GM23338 (cell line): Measurements from ENCODE around the gene TMC1. TPM values are rescaled to one million over a fixed set of nuclear protein-coding genes. Genes with fewer than 3 reads are reported as not detected.

Experiments
- ATAC-seq: fragments of 200-7000 bp; cut with Tn5 transposase; 3 replicates; pipeline ENCODE4 v1.9.1; 2020
- DNase-seq: peaks from one replicate; pipeline ENCODE4 v3.0.0-alpha.2; 2015; ENCODE audit warnings: low spot score
- H2AFZ ChIP-seq: fragments of 200-600 bp; sonication (generic); 2 replicates; pipeline ENCODE4 v1.8.0; 2016; ENCODE audit warnings: antibody characterized with exemption, mild to moderate bottlenecking, moderate library complexity
- H3F3A ChIP-seq: fragments of 200-600 bp; sonication (generic); replicated peaks from 2 replicates; pipeline ENCODE4 v1.8.0; 2017; ENCODE audit warnings: antibody characterized with exemption, mixed run types, low read depth
- H3K27ac ChIP-seq: fragments of 200-600 bp; sonication (generic); 2 replicates; pipeline ENCODE4 v1.6.1; 2016; ENCODE audit warnings: low read depth
- H3K27me3 ChIP-seq: fragments of 200-600 bp; sonication (generic); 2 replicates; pipeline ENCODE4 v1.8.0; 2016; ENCODE audit warnings: mild to moderate bottlenecking, mixed run types, moderate library complexity; ENCODE audit not compliant: insufficient read depth
- H3K36me3 ChIP-seq: fragments of 200-600 bp; sonication (generic); 2 replicates; pipeline ENCODE4 v1.8.0; 2016; ENCODE audit warnings: mild to moderate bottlenecking; ENCODE audit not compliant: insufficient read depth
- H3K4me1 ChIP-seq: fragments of 200-600 bp; sonication (generic); 2 replicates; pipeline ENCODE4 v1.8.0; 2016; ENCODE audit warnings: mild to moderate bottlenecking, moderate library complexity; ENCODE audit not compliant: insufficient read depth
- H3K4me2 ChIP-seq: fragments of 200-600 bp; sonication (generic); 2 replicates; pipeline ENCODE4 v1.7.1; 2017; ENCODE audit warnings: mixed run types
- H3K4me3 ChIP-seq: fragments of 200-600 bp; sonication (generic); 2 replicates; pipeline ENCODE4 v1.6.1; 2016; ENCODE audit warnings: mixed run types
- H3K79me2 ChIP-seq: fragments of 200-600 bp; sonication (generic); replicated peaks from 2 replicates; pipeline ENCODE4 v1.8.0; 2017; ENCODE audit warnings: mild to moderate bottlenecking; ENCODE audit not compliant: insufficient read depth
- H3K9me2 ChIP-seq: fragments of 200-600 bp; sonication (generic); 2 replicates; pipeline ENCODE4 v1.8.0; 2017; ENCODE audit not compliant: insufficient read depth
- H4K20me1 ChIP-seq: fragments of 200-600 bp; sonication (generic); replicated peaks from 2 replicates; pipeline ENCODE4 v1.8.0; 2017; ENCODE audit warnings: mild to moderate bottlenecking; ENCODE audit not compliant: insufficient read depth
- H3K27ac Mint-ChIP-seq: 2 replicates; pipeline ENCODE4 v1.8.0; 2020; ENCODE audit warnings: inconsistent platforms, mild to moderate bottlenecking, moderate library complexity, mixed read lengths
- H3K27me3 Mint-ChIP-seq: 3 replicates; pipeline ENCODE4 v1.8.0; 2022; ENCODE audit warnings: low read depth, mild to moderate bottlenecking, moderate library complexity, mixed read lengths, inconsistent platforms; ENCODE audit not compliant: insufficient read depth, poor library complexity
- H3K36me3 Mint-ChIP-seq: 3 replicates; pipeline ENCODE4 v1.8.0; 2021; ENCODE audit warnings: low read depth, mild to moderate bottlenecking, inconsistent platforms, moderate library complexity, mixed read lengths
- H3K4me1 Mint-ChIP-seq: 3 replicates; pipeline ENCODE4 v1.8.0; 2020; ENCODE audit warnings: mild to moderate bottlenecking, inconsistent platforms, mixed read lengths
- H3K4me3 Mint-ChIP-seq: 3 replicates; pipeline ENCODE4 v1.8.0; 2021; ENCODE audit warnings: moderate library complexity, mild to moderate bottlenecking, inconsistent platforms, mixed read lengths
- H3K9me3 Mint-ChIP-seq: 3 replicates; pipeline ENCODE4 v1.8.0; 2020; ENCODE audit warnings: moderate library complexity, mild to moderate bottlenecking, inconsistent platforms, mixed read lengths
- CREB1 ChIP-seq: fragments of 250-450 bp; sonication (Bioruptor Pico); IDR thresholded peaks from 2 replicates; pipeline ENCODE4 v1.5.0; 2020; ENCODE audit warnings: low read depth, mild to moderate bottlenecking, moderate library complexity
- EZH2 ChIP-seq: fragments of 200-600 bp; sonication (generic); IDR thresholded peaks from one replicate; pipeline ENCODE4 v1.8.0; 2017; ENCODE audit warnings: antibody characterized with exemption, mild to moderate bottlenecking, low read depth; ENCODE audit not compliant: unreplicated experiment
- EZH2phosphoT487 ChIP-seq: fragments of 200-600 bp; sonication (generic); IDR thresholded peaks from one replicate; pipeline ENCODE4 v1.8.1; 2018; ENCODE audit warnings: antibody characterized with exemption; ENCODE audit not compliant: unreplicated experiment
- JUNB ChIP-seq: IDR thresholded peaks from one replicate; pipeline ENCODE4 v1.6.1; 2016; ENCODE audit warnings: antibody characterized with exemption; ENCODE audit not compliant: unreplicated experiment
- NANOG ChIP-seq: IDR thresholded peaks from 2 replicates; pipeline ENCODE4 v1.6.1; 2016; ENCODE audit warnings: antibody characterized with exemption, borderline replicate concordance
- POLR2AphosphoS5 ChIP-seq: IDR thresholded peaks from 2 replicates; pipeline ENCODE4 v1.6.1; 2016; ENCODE audit warnings: antibody characterized with exemption, low read depth
- STAT1 ChIP-seq: IDR thresholded peaks from one replicate; pipeline ENCODE4 v1.6.1; 2016; ENCODE audit warnings: antibody characterized with exemption; ENCODE audit not compliant: unreplicated experiment
- ZNF114 ChIP-seq: fragments of 250-450 bp; sonication (Bioruptor Pico); IDR thresholded peaks from 2 replicates; pipeline ENCODE4 v1.5.0; 2020; ENCODE audit warnings: mild to moderate bottlenecking, moderate library complexity
- ZNF331 ChIP-seq: fragments of 250-450 bp; sonication (Bioruptor Pico); IDR thresholded peaks from 2 replicates; pipeline ENCODE4 v1.5.0; 2020; ENCODE audit warnings: low read depth, mild to moderate bottlenecking, moderate library complexity
- polyA plus RNA-seq: library from polyadenylated mRNA; unstranded; fragments of >200 nt; fragmentation: Nextera tagmentation; extraction: Ambion mirVana; gene quantifications from 2 replicates; pipeline ENCODE4 v1.2.1, GENCODE V29; 2016
- total RNA-seq: library from RNA; depleted of rRNA; stranded (reverse); fragments of >200 nt; shearing (Covaris generic); gene quantifications from 2 replicates; pipeline ENCODE4 v1.2.3, GENCODE V29; 2014
- TF ChIP-seq, protein P1 (sequence below): IDR thresholded peaks from 2 replicates; pipeline ENCODE4 v1.6.1; 2016; ENCODE audit warnings: antibody characterized with exemption
- TF ChIP-seq, protein P2 (sequence below): fragments of 250-450 bp; sonication (Bioruptor Pico); IDR thresholded peaks from 2 replicates; pipeline ENCODE4 v1.5.0; 2020; ENCODE audit warnings: mild to moderate bottlenecking, moderate library complexity
- TF ChIP-seq, protein P3 (sequence below): IDR thresholded peaks from one replicate; pipeline ENCODE4 v1.6.1; 2018; ENCODE audit warnings: antibody characterized with exemption; ENCODE audit not compliant: unreplicated experiment
- TF ChIP-seq, protein P4 (sequence below), 2 experiments: fragments of 200-600 bp in 1 of 2; sonication (generic) in 1 of 2; conservative IDR thresholded peaks; 2 replicates each; pipeline versions ENCODE4 v1.5.1 to v1.6.1; 2016 to 2017; ENCODE audit warnings: antibody characterized with exemption in 2 of 2, low read depth in 2 of 2, mild to moderate bottlenecking in 2 of 2, moderate library complexity in 1 of 2

TMC1 gene
- total and polyA plus RNA-seq, 2 experiments from 2014 or later: 0.61 to 1.2 TPM

DNA sequence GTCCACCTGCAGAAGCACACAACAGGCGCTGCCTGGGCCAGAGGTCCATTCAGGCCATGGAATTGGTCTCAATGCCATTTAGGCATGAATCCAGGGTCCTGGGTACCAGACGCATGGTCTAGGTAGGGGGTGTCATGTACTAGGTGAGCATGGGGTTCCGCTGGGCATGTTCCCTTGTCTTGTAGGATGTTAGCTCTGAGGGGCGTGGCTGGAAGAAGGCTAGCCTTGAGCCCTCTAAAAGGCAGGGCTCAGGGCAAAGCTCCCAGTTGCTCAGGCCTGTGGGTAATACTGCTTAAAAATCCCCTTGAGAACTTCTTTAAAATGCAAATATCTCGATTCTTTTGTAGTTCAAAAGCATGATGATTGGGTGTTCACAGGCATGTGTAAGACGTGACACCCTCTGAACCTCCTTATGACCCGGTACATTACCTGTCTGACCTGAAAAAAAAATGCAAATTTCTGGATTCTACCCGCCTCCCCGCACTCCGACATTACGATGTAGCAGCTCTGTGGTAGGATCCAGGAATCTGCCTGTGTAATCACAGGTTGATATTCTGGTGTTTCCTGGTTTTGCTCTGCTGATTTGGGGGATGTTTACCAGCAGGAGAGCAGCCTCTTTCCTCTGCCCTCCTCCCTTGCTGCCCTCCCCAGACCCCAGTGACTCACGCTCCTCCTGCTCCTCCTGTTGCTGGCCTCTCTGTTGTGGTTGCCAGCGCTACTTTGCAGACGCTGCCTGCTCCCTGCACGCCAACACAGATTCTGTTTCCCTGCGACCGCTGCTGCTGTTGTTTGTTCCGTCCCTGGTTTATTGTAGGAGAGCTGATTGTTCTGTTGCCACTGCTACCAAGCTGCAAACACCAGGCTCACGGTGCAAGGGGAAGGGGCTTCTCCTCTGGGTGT, 5.7 kb downstream of the TMC1 start:
- ATAC-seq: peak; percentile 95
- peaks cover 4% of the 10 kb centered on the region; the same call in 1 of the 2 replicates for H3K9me2 ChIP-seq
- H3K27ac ChIP-seq: peak overlapping the region; percentile 81; the same call in 1 of the 2 replicates
- no peaks in the 10 kb centered on the region for H4K20me1 ChIP-seq
- no peaks in the 10 kb centered on the region for H3K36me3 ChIP-seq
- H3K27me3 ChIP-seq: no peaks in the 10 kb centered on the region
- H3K79me2 ChIP-seq: no peaks in the 10 kb centered on the region
- H3K4me3 ChIP-seq: peak overlapping the region; percentile 29; the same call in 1 of the 2 replicates
- Mint-ChIP-seq H3K27me3 (peaks cover 9% of the 10 kb centered on the region), H3K4me3 (peak overlapping the region; percentile 61), H3K4me1 (peaks cover 24% of the 10 kb centered on the region), H3K27ac (peak overlapping the region; percentile 86), H3K9me3 (peaks cover 16% of the 10 kb centered on the region; the same call in 2 of the 3 replicates), H3K36me3 (no peaks in the 10 kb centered on the region; the same call in 1 of the 3 replicates)
- H3K4me1 ChIP-seq: peaks cover 10% of the 10 kb centered on the region
- DNase-seq: peak; percentile 71
- peak overlapping the region; percentile 67 for H3K4me2 ChIP-seq
- H2AFZ ChIP-seq: peak overlapping the region; percentile 98
- H3F3A ChIP-seq: no peaks in the 10 kb centered on the region
- TF ChIP-seq, protein P1, sequence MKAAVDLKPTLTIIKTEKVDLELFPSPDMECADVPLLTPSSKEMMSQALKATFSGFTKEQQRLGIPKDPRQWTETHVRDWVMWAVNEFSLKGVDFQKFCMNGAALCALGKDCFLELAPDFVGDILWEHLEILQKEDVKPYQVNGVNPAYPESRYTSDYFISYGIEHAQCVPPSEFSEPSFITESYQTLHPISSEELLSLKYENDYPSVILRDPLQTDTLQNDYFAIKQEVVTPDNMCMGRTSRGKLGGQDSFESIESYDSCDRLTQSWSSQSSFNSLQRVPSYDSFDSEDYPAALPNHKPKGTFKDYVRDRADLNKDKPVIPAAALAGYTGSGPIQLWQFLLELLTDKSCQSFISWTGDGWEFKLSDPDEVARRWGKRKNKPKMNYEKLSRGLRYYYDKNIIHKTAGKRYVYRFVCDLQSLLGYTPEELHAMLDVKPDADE: no peak
- no peak for TF ChIP-seq NANOG
- TF ChIP-seq EZH2phosphoT487: no peak
- no peak for TF ChIP-seq ZNF114 (CRISPR knock-in tag)
- TF ChIP-seq, protein P2, sequence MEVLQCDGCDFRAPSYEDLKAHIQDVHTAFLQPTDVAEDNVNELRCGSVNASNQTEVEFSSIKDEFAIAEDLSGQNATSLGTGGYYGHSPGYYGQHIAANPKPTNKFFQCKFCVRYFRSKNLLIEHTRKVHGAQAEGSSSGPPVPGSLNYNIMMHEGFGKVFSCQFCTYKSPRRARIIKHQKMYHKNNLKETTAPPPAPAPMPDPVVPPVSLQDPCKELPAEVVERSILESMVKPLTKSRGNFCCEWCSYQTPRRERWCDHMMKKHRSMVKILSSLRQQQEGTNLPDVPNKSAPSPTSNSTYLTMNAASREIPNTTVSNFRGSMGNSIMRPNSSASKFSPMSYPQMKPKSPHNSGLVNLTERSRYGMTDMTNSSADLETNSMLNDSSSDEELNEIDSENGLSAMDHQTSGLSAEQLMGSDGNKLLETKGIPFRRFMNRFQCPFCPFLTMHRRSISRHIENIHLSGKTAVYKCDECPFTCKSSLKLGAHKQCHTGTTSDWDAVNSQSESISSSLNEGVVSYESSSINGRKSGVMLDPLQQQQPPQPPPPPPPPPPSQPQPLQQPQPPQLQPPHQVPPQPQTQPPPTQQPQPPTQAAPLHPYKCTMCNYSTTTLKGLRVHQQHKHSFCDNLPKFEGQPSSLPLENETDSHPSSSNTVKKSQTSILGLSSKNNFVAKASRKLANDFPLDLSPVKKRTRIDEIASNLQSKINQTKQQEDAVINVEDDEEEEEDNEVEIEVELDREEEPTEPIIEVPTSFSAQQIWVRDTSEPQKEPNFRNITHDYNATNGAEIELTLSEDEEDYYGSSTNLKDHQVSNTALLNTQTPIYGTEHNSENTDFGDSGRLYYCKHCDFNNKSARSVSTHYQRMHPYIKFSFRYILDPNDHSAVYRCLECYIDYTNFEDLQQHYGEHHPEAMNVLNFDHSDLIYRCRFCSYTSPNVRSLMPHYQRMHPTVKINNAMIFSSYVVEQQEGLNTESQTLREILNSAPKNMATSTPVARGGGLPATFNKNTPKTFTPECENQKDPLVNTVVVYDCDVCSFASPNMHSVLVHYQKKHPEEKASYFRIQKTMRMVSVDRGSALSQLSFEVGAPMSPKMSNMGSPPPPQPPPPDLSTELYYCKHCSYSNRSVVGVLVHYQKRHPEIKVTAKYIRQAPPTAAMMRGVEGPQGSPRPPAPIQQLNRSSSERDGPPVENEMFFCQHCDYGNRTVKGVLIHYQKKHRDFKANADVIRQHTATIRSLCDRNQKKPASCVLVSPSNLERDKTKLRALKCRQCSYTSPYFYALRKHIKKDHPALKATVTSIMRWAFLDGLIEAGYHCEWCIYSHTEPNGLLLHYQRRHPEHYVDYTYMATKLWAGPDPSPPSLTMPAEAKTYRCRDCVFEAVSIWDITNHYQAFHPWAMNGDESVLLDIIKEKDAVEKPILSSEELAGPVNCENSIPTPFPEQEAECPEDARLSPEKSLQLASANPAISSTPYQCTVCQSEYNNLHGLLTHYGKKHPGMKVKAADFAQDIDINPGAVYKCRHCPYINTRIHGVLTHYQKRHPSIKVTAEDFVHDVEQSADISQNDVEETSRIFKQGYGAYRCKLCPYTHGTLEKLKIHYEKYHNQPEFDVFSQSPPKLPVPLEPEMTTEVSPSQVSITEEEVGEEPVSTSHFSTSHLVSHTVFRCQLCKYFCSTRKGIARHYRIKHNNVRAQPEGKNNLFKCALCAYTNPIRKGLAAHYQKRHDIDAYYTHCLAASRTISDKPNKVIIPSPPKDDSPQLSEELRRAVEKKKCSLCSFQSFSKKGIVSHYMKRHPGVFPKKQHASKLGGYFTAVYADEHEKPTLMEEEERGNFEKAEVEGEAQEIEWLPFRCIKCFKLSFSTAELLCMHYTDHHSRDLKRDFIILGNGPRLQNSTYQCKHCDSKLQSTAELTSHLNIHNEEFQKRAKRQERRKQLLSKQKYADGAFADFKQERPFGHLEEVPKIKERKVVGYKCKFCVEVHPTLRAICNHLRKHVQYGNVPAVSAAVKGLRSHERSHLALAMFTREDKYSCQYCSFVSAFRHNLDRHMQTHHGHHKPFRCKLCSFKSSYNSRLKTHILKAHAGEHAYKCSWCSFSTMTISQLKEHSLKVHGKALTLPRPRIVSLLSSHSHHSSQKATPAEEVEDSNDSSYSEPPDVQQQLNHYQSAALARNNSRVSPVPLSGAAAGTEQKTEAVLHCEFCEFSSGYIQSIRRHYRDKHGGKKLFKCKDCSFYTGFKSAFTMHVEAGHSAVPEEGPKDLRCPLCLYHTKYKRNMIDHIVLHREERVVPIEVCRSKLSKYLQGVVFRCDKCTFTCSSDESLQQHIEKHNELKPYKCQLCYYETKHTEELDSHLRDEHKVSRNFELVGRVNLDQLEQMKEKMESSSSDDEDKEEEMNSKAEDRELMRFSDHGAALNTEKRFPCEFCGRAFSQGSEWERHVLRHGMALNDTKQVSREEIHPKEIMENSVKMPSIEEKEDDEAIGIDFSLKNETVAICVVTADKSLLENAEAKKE: no peak
- no peak for TF ChIP-seq STAT1
- TF ChIP-seq JUNB: no peak
- TF ChIP-seq, protein P3, sequence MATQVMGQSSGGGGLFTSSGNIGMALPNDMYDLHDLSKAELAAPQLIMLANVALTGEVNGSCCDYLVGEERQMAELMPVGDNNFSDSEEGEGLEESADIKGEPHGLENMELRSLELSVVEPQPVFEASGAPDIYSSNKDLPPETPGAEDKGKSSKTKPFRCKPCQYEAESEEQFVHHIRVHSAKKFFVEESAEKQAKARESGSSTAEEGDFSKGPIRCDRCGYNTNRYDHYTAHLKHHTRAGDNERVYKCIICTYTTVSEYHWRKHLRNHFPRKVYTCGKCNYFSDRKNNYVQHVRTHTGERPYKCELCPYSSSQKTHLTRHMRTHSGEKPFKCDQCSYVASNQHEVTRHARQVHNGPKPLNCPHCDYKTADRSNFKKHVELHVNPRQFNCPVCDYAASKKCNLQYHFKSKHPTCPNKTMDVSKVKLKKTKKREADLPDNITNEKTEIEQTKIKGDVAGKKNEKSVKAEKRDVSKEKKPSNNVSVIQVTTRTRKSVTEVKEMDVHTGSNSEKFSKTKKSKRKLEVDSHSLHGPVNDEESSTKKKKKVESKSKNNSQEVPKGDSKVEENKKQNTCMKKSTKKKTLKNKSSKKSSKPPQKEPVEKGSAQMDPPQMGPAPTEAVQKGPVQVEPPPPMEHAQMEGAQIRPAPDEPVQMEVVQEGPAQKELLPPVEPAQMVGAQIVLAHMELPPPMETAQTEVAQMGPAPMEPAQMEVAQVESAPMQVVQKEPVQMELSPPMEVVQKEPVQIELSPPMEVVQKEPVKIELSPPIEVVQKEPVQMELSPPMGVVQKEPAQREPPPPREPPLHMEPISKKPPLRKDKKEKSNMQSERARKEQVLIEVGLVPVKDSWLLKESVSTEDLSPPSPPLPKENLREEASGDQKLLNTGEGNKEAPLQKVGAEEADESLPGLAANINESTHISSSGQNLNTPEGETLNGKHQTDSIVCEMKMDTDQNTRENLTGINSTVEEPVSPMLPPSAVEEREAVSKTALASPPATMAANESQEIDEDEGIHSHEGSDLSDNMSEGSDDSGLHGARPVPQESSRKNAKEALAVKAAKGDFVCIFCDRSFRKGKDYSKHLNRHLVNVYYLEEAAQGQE: no peak
- TF ChIP-seq ZNF331 (CRISPR knock-in tag): no peak
- TF ChIP-seq CREB1 (CRISPR knock-in tag): no peak
- no peak for TF ChIP-seq EZH2
- TF ChIP-seq, protein P4, sequence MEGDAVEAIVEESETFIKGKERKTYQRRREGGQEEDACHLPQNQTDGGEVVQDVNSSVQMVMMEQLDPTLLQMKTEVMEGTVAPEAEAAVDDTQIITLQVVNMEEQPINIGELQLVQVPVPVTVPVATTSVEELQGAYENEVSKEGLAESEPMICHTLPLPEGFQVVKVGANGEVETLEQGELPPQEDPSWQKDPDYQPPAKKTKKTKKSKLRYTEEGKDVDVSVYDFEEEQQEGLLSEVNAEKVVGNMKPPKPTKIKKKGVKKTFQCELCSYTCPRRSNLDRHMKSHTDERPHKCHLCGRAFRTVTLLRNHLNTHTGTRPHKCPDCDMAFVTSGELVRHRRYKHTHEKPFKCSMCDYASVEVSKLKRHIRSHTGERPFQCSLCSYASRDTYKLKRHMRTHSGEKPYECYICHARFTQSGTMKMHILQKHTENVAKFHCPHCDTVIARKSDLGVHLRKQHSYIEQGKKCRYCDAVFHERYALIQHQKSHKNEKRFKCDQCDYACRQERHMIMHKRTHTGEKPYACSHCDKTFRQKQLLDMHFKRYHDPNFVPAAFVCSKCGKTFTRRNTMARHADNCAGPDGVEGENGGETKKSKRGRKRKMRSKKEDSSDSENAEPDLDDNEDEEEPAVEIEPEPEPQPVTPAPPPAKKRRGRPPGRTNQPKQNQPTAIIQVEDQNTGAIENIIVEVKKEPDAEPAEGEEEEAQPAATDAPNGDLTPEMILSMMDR (conservative IDR thresholded peaks at IDR 0.05; ENCODE audit: low read depth in 2 of 2): no peak
- no peak for TF ChIP-seq POLR2AphosphoS5
